ENCODE data around the gene FERMT3. TPM values are rescaled to one million over a fixed set of nuclear protein-coding genes. Genes with fewer than 3 reads are reported as not detected.

Gene FERMT3
- total and polyA plus RNA-seq, 2 of the 13 experiments (the other 11 are each of a cell fraction or from before 2014, with no cell fraction given): 0.29 TPM; not detected in 1

- TF ChIP-seq TCF7 (IDR thresholded peaks at IDR 0.05; ENCODE audit: low read depth): no peak
- no peak for TF ChIP-seq HOXD1 (CRISPR knock-in tag; IDR thresholded peaks at IDR 0.05)
- TF ChIP-seq NFATC3 (CRISPR knock-in tag; IDR thresholded peaks at IDR 0.05): 0 out of 2 replicates have a peak, but pooled peaks have one; percentile 15
- no peak for TF ChIP-seq SRY (CRISPR knock-in tag; IDR thresholded peaks at IDR 0.05)
- peak; percentile 55; the same call in 1 of the 2 replicates for TF ChIP-seq SALL1 (CRISPR knock-in tag; IDR thresholded peaks at IDR 0.05)
- TF ChIP-seq SP140L (CRISPR knock-in tag; IDR thresholded peaks at IDR 0.05; ENCODE audit: borderline replicate concordance): no peak
- TF ChIP-seq ZNF646 (CRISPR knock-in tag; IDR thresholded peaks at IDR 0.05): no peak
- no peak for TF ChIP-seq SOX6 (IDR thresholded peaks at IDR 0.05)
- TF ChIP-seq SOX6 (CRISPR knock-in tag; IDR thresholded peaks at IDR 0.05): peak; percentile 39; the same call in 1 of the 2 replicates
- no peak for TF ChIP-seq ZNF713 (CRISPR knock-in tag; IDR thresholded peaks at IDR 0.05)
- peak; percentile 83; the same call in 1 of the 2 replicates for TF ChIP-seq ZNF292 (CRISPR knock-in tag; IDR thresholded peaks at IDR 0.05; ENCODE audit: borderline replicate concordance, low read depth)
- no peak for TF ChIP-seq DMTF1 (CRISPR knock-in tag; IDR thresholded peaks at IDR 0.05)
- no peak for TF ChIP-seq DNMT1 (CRISPR knock-in tag; IDR thresholded peaks at IDR 0.05)
- no peak for TF ChIP-seq ZNF850 (CRISPR knock-in tag; conservative IDR thresholded peaks at IDR 0.05)
- TF ChIP-seq AKNA (CRISPR knock-in tag; IDR thresholded peaks at IDR 0.05; ENCODE audit: borderline replicate concordance): no peak
Measured at GRCh38 chr11:64181506-64182411, 24.8 kb upstream of the FERMT3 start (continued).
